ENCODE results near the gene STRN4.
"Not testable (repeated sequence)": the region's sequence is repeated elsewhere in the genome, so short reads cannot be mapped to it uniquely, and the experiment has no call there.

STRN4 gene

GRCh38 chr19:46724468-46724867, 21.8 kb downstream of the STRN4 start:
- no peak for DNase-seq

- DNase-seq, result no peak
Observed at GRCh38 chr19:46723471-46723870, 22.8 kb downstream of the STRN4 start.

- DNase-seq, result no peak
Observed at GRCh38 chr19:46723023-46723461, 23.2 kb downstream of the STRN4 start.

- DNase-seq, result no peak
Observed at GRCh38 chr19:46722421-46723022, 23.7 kb downstream of the STRN4 start.

GRCh38 chr19:46722004-46722380, 24.3 kb downstream of the STRN4 start:
- DNase-seq, result no peak

GRCh38 chr19:46721269-46722003, 24.8 kb downstream of the STRN4 start:
- no peak for DNase-seq

GRCh38 chr19:46720503-46721239, 25.6 kb downstream of the STRN4 start:
- no peak for DNase-seq

- no peak for DNase-seq
Observed at GRCh38 chr19:46719629-46720502, 26.4 kb downstream of the STRN4 start.

- DNase-seq, result no peak
Observed at GRCh38 chr19:46718934-46719622, 27.2 kb downstream of the STRN4 start.

GRCh38 chr19:46718157-46718933, 27.9 kb downstream of the STRN4 start:
- no peak for DNase-seq

GRCh38 chr19:46717716-46718143, 28.5 kb downstream of the STRN4 start:
- no peak for DNase-seq

GRCh38 chr19:46717034-46717715, 29.1 kb downstream of the STRN4 start, which contains the start of gene PRKD2:
Gene PRKD2 (minus strand): TSS chr19:46717114. CDS start chr19:46716370, 744 bp downstream.
- DNase-seq, result peak; percentile 56

GRCh38 chr19:46716672-46717033, 29.6 kb downstream of the STRN4 start:
- no peak for DNase-seq

GRCh38 chr19:46715975-46716671, 30.1 kb downstream of the STRN4 start:
- no peak for DNase-seq

- no peak for DNase-seq
Observed at GRCh38 chr19:46715620-46715974, 30.7 kb downstream of the STRN4 start.

GRCh38 chr19:46714444-46715106, 31.7 kb downstream of the STRN4 start:
- DNase-seq, result no peak

- DNase-seq, result no peak
Observed at GRCh38 chr19:46713781-46714443, 32.3 kb downstream of the STRN4 start.

- not testable (repeated sequence) for DNase-seq
Observed at GRCh38 chr19:46712768-46713338, 33.4 kb downstream of the STRN4 start.

- no peak for DNase-seq
Observed at GRCh38 chr19:46710687-46711086, 35.6 kb downstream of the STRN4 start.
